Activated CD8-positive, alpha-beta memory T cell treated with anti-CD3 and anti-CD28 coated beads, Interleukin-2, amount 50 U/mL, for 1 hour (primary cell): ENCODE data around the gene INSIG1.

ENCODE experiments used
- DNase-seq: peaks from one replicate; pipeline ENCODE4 v3.0.0-alpha.2; 2020; ENCODE audit errors: extremely low read depth

INSIG1 gene

DNA sequence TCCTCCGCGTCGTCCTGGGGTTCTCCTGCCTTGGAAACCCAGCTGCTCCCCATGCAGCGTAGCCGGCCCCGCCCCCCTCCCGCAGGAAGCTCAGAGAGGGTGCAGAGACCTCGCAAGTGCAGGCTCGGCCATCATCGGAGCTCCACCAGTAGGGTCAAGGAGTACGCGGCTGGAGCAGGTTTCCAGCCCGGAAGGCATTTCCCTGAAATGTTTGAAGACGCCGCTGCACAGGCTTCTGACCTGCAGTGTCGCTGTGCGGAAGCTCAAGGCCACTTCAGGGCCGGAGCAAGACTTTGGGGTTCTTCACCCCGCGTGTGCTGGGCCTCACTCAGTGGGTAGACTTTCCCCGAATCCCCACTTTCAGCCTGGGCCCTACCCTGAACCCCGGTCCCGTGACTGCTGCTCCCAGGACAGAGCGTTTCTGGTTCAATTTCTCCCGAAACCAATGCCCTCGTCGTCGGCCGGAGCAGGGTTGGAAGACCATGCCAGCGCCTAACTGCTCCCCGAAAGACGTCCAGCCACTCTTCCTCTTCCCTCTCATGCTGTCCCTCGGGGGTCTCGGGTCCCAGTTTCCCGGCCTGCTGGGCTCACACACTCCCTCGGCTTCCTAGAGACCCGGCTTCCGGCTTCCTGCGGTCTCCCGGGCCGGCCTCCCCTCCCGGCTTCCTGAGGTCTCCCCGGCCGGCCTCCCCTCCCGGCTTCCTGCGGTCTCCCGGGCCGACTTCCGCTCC, 52.1 kb downstream of the INSIG1 start:
- DNase-seq = no peak

DNA sequence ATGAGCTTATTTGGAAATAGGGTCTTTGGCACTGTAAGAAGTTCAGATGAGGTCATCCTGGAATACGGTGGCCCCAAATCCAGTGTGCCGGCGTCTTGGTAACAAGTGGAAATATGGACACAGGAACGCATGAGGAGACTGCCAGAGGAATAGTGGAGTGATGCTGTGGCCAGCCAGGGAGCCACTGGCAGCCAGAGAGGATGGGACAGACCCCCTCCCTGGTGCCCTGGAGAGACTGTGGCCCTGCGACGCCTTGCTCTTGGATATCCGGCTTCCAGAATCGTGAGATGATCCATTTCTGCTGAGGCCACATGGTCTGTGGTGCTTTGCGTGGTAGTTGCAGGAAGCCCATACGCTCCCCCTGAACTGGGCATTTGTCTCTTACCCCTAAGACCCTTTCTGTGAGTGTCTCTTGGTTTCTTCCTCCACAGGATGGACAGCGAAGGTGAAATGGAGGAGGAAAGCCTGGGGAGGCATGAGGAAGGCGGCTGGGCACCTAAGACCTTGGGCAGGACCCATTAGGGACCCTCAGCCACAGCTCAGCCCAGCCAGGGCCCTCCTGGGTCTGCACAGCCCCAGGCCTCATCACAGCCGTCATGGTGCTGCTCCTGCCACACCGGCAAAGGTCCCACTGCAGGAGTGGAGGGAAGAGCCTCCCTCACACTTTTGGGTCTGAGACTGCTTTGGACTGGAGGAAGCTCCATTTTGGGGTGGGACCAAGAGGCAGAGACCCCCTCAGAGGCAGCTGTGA, 53.6 kb downstream of the INSIG1 start:
- DNase-seq = no peak

DNA sequence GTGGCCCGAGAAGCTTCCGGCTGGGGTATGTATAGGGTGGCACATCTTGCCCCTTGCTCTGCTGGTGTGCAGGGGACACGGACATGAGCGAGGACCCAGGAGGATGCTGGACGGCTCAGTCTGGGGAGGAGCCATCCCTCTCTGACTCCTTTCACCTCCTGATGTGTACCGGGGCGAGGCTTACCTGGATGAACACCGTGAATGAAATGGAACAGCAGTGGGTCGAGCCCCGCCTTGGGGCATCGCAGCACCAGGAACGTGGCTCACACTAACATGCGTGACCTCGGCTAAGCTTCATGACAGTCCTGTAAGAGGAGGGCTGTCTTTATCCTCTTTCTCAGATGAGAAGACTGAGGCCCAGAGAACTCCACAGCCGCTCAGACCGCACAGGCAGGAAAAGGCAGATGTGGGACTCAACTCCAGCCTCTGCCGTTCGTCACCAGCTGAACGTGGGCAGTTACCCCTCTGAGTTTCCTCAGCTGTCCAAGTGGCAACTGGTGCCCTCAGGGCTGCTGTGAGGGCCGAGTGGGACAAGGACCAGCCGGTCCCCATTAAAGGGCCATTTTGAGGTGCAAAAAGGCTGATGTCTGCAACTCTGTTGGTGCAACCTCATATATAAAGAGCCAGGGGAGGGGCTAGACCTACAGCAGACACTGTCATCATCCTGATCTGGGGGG, 54.5 kb downstream of the INSIG1 start:
- no peak for DNase-seq

DNA sequence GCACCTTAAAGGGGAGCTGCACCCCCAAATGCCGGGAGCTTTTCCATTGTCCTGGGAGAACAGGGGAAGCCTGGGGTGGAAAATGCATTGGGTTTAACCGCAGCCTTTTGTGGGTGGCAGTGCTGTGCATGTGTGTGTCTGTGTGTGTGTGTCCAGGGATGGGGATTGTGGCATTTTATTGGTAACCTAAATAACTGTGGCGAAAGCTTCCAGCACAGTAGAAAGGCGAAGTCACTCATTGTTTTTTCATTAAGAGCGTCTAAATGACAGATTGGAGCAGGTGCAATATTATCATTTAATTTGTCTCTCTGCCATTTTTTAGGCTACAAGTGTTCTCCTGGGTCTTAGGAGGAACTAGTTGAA, 55.1 kb downstream of the INSIG1 start:
- no peak for DNase-seq

DNA sequence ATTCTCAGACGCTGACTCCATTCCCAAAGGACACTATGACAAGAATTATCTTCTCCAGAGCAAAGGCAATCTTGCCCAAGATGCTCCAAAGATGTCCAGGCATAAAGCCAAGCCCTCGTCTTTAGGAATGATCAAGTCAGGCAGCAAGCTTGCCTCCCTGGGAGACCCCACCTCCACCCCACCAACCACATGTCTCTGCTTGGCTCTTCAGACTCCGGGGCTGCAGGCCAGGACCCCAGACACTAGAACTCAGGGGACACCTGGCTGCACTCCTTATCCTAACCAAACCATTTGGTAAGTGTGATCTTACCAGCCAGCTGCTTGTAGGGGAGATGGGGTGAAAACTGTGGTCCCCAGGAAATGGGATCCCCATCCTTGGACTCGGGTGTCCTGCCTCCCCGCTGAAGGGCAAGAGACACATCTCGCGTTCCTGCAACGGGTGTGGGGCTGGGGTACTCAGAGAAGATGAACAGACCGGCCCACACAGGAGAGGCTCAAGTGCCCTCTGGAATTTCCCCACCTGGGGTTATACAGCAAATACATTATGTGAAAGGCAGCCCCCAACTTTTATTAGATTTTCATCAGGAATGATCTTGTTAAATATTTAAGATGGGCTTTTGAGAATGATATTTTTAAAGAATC, 55.7 kb downstream of the INSIG1 start:
- DNase-seq = no peak

DNA sequence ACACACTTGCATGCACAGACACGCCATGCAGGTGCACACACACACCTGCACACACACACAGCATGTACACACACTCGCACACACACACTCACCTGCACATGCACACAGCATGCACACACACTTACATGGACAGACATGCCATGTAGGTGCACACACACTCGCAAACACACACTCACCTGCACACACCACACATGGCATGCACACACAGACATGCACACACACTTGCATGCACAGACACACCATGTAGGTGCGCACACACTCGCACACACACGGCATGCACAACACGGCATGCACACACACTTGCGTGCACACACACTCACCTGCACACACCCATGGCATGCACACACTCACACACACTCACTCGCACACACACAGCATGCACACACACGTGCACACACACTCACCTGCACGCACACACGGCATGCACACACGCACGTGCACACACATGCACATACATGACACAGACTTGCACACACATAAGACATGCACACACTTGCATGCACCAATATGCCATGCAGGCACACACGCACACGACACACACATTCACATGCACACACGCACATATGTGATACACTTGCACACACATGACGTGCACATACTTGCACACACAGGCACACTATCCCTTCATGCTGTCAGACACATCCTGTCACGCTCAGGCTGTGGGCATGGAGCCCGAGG, 56.8 kb downstream of the INSIG1 start:
- DNase-seq = no peak

DNA sequence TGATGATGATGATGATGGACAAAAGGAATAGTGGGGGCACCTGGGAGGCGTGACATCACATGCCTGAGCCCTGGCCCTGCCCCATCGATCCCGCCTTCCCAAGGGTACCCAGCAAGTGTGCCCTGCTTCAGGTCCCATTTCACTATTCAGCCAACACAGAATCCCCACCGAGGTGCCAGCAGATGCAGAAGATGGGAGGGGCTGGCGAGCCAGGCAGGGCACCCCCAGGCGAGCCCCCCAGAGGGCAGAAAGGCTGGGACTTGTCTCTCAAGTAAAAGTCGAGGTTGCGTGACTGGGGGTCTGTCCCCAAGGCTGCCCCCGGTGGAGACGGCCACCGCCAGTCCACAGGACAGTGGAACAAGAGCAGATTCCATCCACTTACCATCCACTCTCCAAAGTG, 57.5 kb downstream of the INSIG1 start:
- no peak for DNase-seq

DNA sequence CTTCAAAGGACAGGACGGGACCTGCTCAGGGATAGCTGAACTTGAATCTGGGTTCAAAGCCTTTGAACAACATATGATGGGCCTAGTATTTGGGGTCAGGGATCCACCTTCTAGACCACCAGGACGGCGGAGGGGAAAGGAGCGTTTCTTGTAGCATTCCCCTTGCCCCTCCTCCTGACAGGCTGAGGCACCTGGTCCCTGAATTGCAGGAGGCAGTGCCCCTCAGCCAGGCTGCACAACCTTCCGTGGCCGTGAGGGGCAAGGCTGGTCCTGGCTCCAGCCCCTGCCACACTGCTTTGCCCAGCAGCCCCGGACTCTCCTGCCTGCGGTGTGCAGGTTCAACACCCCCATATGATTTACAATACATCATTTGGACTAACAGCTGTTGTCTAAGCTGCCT, 58.1 kb downstream of the INSIG1 start:
- no peak for DNase-seq

DNA sequence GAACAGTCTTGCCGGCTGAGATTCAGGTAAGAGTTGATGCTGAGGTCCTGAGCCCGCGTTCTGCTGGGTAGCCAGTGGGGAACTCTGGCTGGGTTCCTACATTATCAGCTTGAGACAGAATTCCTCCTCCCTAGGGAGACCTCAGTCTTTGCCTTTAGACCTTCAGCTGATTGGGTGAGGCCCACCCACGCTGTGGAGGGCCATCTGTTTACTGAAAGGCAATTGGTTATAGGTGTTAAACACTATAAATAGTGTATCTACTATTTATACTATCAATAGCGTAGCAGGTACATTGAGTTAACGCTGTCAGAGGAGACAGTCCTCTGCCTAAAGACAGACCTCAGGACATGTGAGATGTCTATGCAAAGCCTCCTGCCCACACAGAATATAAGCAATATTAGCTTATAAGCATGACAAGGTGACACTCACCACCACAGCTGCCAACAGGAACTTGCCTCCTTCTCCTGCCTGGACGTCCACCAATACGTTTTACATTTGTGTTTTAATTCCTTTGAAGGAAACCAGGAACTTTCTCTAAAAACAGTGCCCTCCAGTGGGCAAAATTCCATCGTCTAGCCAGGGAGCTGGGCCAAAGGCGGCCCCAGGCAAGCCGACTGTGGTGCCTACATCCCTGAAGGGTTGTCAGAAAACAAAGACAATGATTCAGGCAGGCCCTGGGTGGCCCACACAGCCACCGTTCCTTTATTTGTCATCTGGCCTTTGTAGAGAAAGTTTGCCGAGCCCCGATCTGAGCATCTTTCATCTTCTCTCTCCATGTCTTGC, 58.8 kb downstream of the INSIG1 start:
- DNase-seq = no peak

DNA sequence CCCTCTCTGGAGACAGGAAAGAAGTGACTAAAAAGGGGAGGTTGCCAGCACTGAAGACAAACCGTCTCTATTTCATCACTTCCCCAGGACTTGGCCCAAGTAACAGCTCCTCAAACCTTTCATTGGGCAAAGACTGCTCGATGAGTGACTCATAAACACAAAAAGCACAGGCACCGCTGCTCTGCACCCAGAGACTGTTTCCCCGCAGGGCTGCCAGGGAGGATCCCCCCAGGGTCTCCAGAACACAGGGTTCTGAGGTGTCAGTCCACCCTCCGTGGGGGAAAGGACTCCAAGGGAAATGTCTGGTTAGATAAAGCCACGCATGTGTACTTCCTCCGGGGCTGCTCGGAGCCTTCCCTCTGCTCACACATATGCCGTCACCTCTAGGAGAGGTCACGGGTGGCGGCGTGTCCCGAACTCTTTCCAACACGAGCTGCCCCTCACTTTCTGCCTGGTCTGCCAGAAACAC, 59.9 kb downstream of the INSIG1 start:
- DNase-seq = no peak

DNA sequence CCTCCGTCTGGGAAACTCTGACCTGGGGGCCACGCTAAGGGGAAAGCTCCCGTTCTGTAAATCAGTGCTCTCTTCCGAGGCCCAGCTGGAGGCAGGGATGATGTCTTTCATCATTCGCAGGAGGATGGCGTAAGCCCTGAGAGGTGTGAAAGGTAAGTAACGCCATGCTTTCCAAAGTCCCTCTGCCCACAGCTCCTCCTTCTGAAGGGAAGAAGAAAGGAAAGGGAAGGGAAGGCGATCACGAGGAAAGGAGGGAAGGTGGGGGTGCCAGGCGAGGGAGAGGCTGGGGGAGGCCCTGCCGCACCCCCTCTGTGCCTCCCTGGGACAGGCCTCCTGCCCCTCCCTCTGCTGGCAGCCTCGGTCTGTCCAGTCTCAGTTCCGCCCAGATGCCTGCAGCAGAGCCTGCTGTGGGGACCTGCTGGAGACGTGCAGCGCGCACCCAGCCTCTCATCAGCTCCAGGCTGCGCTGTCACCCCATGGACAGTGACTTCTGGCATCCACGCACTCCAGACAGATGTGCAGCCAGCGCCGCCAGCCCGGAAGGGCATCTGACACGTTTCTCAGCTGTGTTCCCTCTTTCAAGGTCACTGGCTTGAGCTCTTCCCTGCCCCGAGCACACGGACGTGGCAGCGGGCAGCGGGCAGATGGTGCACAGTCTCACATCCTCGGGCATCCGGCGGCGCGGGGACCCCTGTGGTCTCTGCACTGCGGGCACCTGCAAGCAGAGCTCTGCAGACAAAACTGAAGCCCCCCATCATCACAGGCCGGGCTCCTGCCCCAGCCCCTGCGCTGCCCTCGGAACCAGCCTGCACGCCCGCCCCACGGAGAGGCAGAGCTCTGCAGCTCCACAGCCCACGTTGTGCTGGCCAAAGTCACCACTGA, 60.6 kb downstream of the INSIG1 start:
- DNase-seq = no peak

DNA sequence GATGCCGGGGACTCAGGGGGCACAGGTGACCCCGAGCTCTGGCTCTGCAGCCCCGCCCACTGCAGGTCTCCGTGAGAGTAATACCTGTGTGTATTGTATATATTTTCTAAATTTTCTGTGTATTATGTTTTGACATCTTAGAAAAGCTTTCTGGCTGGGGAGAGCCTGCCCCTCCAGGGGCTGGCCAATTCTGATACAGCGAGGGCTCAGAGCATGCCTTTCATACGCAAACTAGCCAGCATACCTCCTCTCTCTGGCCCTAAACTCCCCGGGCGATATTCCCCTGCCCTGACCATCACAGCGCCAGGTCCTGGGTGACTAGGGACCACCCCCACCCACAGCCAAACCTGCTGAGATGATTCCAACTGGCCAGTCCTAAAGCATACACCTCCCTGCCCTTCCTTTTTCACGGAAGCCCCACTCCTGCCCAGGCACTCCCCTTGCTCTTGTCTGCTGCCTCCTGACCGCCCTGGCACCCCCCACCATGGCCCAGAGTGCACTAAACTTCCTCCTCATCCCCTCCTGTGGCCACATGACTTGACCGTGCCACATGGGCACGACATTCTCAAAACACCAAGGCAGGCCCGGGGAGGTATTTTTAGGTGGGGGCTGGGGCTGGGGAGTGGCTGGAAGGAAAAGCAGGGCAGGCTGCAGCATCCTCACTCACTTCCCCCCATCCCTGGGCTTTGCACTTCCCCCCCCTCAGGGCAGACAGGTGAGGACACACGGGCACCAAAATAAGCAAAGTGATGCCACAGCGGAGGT, 61.5 kb downstream of the INSIG1 start:
- no peak for DNase-seq
